IPS-15b (cell line): ENCODE measurements around the gene PDS5A.
"Not testable (repeated sequence)": the region's sequence is repeated elsewhere in the genome, so short reads cannot be mapped to it uniquely, and the experiment has no call there.

Experiments
- H3K27me3 ChIP-seq: one replicate; pipeline ENCODE4 v1.6.1; 2013; ENCODE audit warnings: low read length; ENCODE audit not compliant: control insufficient read depth, insufficient read depth
- H3K36me3 ChIP-seq: one replicate; pipeline ENCODE4 v1.6.1; 2013; ENCODE audit warnings: low read length; ENCODE audit not compliant: control insufficient read depth, insufficient read depth
- H3K4me1 ChIP-seq: one replicate; pipeline ENCODE4 v1.6.1; 2013; ENCODE audit warnings: mild to moderate bottlenecking, low read length; ENCODE audit not compliant: control insufficient read depth, insufficient read depth
- H3K4me3 ChIP-seq: one replicate; pipeline ENCODE4 v1.5.1; 2013; ENCODE audit warnings: low read depth, low read length
- H3K9ac ChIP-seq: one replicate; pipeline ENCODE4 v1.6.1; 2013; ENCODE audit warnings: low read depth, mild to moderate bottlenecking, low read length
- H3K9me3 ChIP-seq: one replicate; pipeline ENCODE4 v1.6.1; 2013; ENCODE audit warnings: mild to moderate bottlenecking, low read length; ENCODE audit not compliant: control insufficient read depth, insufficient read depth

The PDS5A gene

GRCh38 chr4:39785083-39785482 is 192.6 kb downstream of the PDS5A start:
- Histone ChIP-seq H3K4me3 (no peak overlapping the region), H3K9me3 (no peaks in the 10 kb centered on the region), H3K4me1 (no peaks in the 10 kb centered on the region), H3K36me3 (no peaks in the 10 kb centered on the region), H3K9ac (no peak overlapping the region), H3K27me3 (no peaks in the 10 kb centered on the region)

- not testable (repeated sequence) for H3K9me3 ChIP-seq, H3K4me1 ChIP-seq, H3K27me3 ChIP-seq, H3K9ac ChIP-seq, H3K36me3 ChIP-seq, H3K4me3 ChIP-seq
Measured at GRCh38 chr4:39781988-39782387, 195.7 kb downstream of the PDS5A start.
